Stimulated activated naive B cell treated with anti-CD40 and anti-IgM and Interleukin-4, amounts not matched to agents 10 μg/mL and 1 μg/mL and 100 μg/mL, for 72 hours (primary cell): ENCODE results near the gene AUH.

Source experiments
- ATAC-seq, 2 donors: fragments of 150-1000 bp; cut with Tn5 transposase; replicated peaks; 2 replicates each; pipeline ENCODE4 v1.10.0; 2021; ENCODE audit warnings: moderate library complexity in 1 of 2
- DNase-seq: peaks from one replicate; pipeline ENCODE4 v3.0.0; 2021
- H3K27ac Mint-ChIP-seq: one replicate; pipeline ENCODE4 v1.8.0; 2022; ENCODE audit warnings: mild to moderate bottlenecking, mixed read lengths
- H3K27me3 Mint-ChIP-seq, 2 donors: one replicate each; pipeline ENCODE4 v1.8.0; 2022; ENCODE audit warnings: mixed read lengths in 2 of 2
- H3K36me3 Mint-ChIP-seq, 2 donors: one replicate each; pipeline ENCODE4 v1.8.0; 2022; ENCODE audit warnings: mixed read lengths in 2 of 2, mild to moderate bottlenecking in 1 of 2
- H3K4me1 Mint-ChIP-seq, 2 donors: one replicate each; pipeline ENCODE4 v1.8.0; 2022; ENCODE audit warnings: mixed read lengths in 2 of 2, mild to moderate bottlenecking in 1 of 2
- H3K4me3 Mint-ChIP-seq, 2 donors: one replicate each; pipeline ENCODE4 v1.8.0; 2022; ENCODE audit warnings: mild to moderate bottlenecking in 2 of 2, mixed read lengths in 2 of 2, moderate library complexity in 1 of 2
- H3K9me3 Mint-ChIP-seq, 2 donors: one replicate each; pipeline ENCODE4 v1.8.0; 2022; ENCODE audit warnings: mixed read lengths in 2 of 2, mild to moderate bottlenecking in 1 of 2

Gene AUH

DNA sequence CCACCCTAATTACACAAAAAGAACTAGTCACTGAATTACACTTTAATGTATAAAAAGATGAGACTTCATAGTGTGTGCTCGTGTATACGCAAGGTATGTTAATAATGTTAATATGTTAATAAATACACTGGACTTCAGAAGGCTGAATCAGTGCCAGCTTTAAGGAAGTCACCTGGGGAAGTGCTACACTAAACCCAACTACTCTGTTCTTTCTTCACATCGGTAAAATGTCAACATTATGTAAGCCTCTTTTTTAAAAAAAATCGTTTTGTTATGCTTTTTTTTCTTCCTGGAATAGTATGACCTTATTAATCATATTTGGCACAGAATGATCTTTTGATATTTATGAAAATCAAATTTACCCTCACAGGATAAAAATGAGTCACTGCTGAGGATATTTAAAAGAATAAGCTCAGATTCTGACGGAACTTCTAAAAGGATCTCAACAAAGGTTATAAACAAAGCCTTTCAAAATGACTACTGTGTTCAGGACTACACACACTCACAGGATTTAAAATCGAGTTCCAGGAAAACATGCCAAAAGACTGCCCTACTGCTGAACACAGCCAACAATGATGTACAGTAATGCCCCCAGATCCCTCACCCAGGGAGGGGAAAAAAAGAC, 75.9 kb downstream of the AUH start:
- DNase-seq (no peak), ATAC-seq (no peak)
- no peak overlapping the region for H3K4me3 Mint-ChIP-seq
- H3K27ac Mint-ChIP-seq: peak overlapping the region; percentile 27
- H3K4me1 Mint-ChIP-seq: peaks cover 4 to 37% of the 10 kb centered on the region in 2 donors
- no peaks in the 10 kb centered on the region for H3K9me3 Mint-ChIP-seq
- H3K36me3 Mint-ChIP-seq: peaks cover 66 to 75% of the 10 kb centered on the region in 2 donors
- H3K27me3 Mint-ChIP-seq: no peaks in the 10 kb centered on the region

DNA sequence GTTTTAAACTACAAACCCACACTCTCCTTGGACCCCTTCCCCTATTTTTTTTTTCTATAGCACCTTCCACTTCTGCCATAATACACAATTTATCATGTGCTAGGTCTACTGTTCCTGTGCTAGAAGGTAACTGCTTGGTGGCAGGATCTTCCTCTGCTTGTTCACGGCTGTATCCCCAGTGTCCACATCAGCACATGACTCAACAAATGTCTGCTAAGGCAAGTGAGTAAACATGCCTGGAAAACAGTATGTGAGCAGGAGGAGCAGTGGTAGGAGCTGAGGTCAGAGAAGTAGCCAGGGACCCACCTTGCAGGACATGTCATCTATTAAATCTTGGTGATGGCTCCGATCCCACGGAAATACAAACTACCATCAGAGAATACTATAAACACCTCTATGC, 79.4 kb downstream of the AUH start:
- Mint-ChIP-seq H3K36me3 (peaks cover 68 to 71% of the 10 kb centered on the region in 2 donors), H3K27ac (peak overlapping the region; percentile 14), H3K4me3 (no peak overlapping the region), H3K27me3 (no peaks in the 10 kb centered on the region), H3K9me3 (no peaks in the 10 kb centered on the region), H3K4me1 (peaks cover 0 to 26% of the 10 kb centered on the region in 2 donors)
- ATAC-seq (no peak), DNase-seq (no peak)

GRCh38 chr9:91279296-91280204, 82.2 kb downstream of the AUH start:
- no peak for ATAC-seq
- DNase-seq: no peak
- no peak overlapping the region for H3K4me3 Mint-ChIP-seq
- peaks cover 7 to 31% of the 10 kb centered on the region in 2 donors for H3K4me1 Mint-ChIP-seq
- peaks cover 54 to 65% of the 10 kb centered on the region in 2 donors for H3K36me3 Mint-ChIP-seq
- no peaks in the 10 kb centered on the region for H3K9me3 Mint-ChIP-seq
- no peaks in the 10 kb centered on the region for H3K27me3 Mint-ChIP-seq
- H3K27ac Mint-ChIP-seq: peak overlapping the region; percentile 74

- ATAC-seq (no peak), DNase-seq (no peak)
- Mint-ChIP-seq H3K27me3 (no peaks in the 10 kb centered on the region), H3K36me3 (peaks cover 37 to 47% of the 10 kb centered on the region in 2 donors), H3K4me3 (no peak overlapping the region), H3K4me1 (peaks cover 7 to 36% of the 10 kb centered on the region in 2 donors), H3K9me3 (no peaks in the 10 kb centered on the region), H3K27ac (no peak overlapping the region)
These were observed 85.2 kb downstream of the AUH start for GRCh38 chr9:91276513-91276912.

DNA sequence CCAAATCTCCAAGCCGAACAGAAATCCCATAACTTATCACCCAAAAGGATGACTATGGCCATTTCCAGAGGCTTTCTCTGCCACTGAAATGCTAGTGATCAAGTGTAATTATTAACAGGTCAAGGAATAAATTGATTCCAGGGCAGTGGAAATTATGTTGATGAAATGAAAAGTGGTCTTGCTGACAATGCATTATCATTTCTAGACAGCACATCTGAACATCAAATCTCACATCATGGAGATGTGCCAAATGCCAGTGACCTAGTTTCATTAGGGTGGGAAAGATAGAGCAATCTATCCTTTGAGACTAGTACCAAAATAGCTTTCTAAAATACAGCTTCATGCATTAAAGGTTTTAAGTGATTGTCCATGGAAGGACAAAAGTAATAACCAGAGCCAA, 86.1 kb downstream of the AUH start:
- Mint-ChIP-seq H3K9me3 (no peaks in the 10 kb centered on the region), H3K27me3 (no peaks in the 10 kb centered on the region), H3K4me1 (peaks cover 7 to 30% of the 10 kb centered on the region in 2 donors), H3K27ac (no peak overlapping the region), H3K36me3 (peaks cover 28 to 39% of the 10 kb centered on the region in 2 donors), H3K4me3 (no peak overlapping the region)
- DNase-seq (no peak), ATAC-seq (no peak)

GRCh38 chr9:91274949-91275492, 86.7 kb downstream of the AUH start:
- H3K27ac Mint-ChIP-seq: peak overlapping the region; percentile 37
- no peaks in the 10 kb centered on the region for H3K9me3 Mint-ChIP-seq
- H3K4me3 Mint-ChIP-seq: no peak overlapping the region
- peaks cover 26 to 38% of the 10 kb centered on the region in 2 donors for H3K36me3 Mint-ChIP-seq
- H3K27me3 Mint-ChIP-seq: no peaks in the 10 kb centered on the region
- ATAC-seq (no peak), DNase-seq (no peak)
- peaks cover 7 to 30% of the 10 kb centered on the region in 2 donors for H3K4me1 Mint-ChIP-seq

DNA sequence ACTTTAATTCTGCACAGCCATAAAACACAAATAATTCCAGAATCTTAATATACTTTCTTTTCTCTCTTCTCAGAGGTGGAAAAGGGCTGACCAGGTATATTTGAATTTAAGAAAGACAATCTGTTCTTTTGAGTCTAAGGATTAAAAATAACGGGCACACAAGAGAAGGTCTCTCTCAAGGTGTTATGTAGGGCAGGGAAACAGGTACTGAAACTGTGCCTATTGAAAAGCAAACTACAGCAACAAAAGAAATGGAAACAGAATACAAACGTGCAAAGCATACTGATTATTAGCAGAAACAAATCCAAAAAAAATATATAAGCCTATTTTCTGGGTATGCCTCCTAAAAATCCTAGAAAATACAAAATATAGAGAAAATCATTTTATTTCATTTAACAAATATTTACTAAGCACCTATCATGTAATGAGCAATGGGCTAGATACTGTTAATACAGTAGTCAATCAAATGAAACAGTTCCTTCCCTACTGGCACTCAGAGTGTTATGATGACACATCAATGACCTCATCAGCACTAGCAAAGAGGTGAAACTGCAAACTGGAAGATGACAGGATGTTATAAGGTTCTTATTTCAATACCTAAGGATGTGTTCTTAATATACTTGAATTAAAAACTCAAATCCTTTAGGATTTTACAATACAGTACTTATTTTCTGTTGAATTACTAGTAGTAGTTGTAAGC, 87.7 kb downstream of the AUH start:
- Mint-ChIP-seq H3K4me1 (peaks cover 7 to 30% of the 10 kb centered on the region in 2 donors), H3K36me3 (peaks cover 21 to 34% of the 10 kb centered on the region in 2 donors), H3K4me3 (no peak overlapping the region), H3K27me3 (no peaks in the 10 kb centered on the region), H3K27ac (no peak overlapping the region), H3K9me3 (no peaks in the 10 kb centered on the region)
- peak; percentile 78 to 88 for ATAC-seq
- no peak for DNase-seq

- Mint-ChIP-seq H3K27me3 (no peaks in the 10 kb centered on the region), H3K9me3 (no peaks in the 10 kb centered on the region), H3K36me3 (peaks cover 14 to 31% of the 10 kb centered on the region in 2 donors), H3K27ac (no peak overlapping the region), H3K4me1 (peaks cover 10 to 25% of the 10 kb centered on the region in 2 donors), H3K4me3 (no peak overlapping the region)
- DNase-seq (no peak), ATAC-seq (no peak)
These were observed 90.6 kb downstream of the AUH start for GRCh38 chr9:91271156-91271555.

DNA sequence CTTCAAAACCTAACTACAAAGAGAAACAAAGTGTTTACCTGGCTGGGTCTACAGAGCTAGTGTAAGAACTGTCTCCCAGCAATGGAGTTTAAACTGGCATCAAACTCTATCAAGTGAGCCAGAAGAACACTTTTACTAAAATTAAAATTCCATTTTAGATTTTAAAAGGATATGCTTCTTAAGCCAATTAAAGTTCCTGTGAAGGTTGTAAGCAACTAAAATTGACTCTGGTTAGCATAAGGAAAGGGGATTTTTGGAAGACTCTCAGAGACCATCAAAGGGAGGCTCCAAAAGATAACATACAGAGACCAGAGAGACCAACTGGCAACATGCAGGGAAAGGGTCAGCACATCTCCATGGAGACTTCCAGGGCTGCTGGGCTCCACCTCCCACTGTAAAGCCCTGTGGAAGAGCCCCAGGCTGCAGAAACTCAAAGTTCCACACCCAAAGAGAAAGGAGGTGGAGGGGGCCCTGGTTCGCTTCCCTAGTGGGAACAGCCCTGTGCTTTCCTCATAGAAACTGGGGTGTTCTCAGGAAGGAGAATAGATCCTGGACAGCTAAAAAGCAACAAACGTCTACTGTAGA, 91.7 kb downstream of the AUH start:
- DNase-seq (no peak), ATAC-seq (no peak)
- Mint-ChIP-seq H3K4me1 (peaks cover 7 to 21% of the 10 kb centered on the region in 2 donors), H3K27me3 (no peaks in the 10 kb centered on the region), H3K4me3 (no peak overlapping the region), H3K36me3 (peaks cover 23 to 29% of the 10 kb centered on the region in 2 donors), H3K27ac (no peak overlapping the region), H3K9me3 (peaks cover 3% of the 10 kb centered on the region in 2 donors)

- ATAC-seq: no peak
- H3K9me3 Mint-ChIP-seq: peaks cover 3 to 5% of the 10 kb centered on the region in 2 donors
- H3K36me3 Mint-ChIP-seq: peaks cover 31 to 43% of the 10 kb centered on the region in 2 donors
- no peak for DNase-seq
- H3K27me3 Mint-ChIP-seq: no peaks in the 10 kb centered on the region
- H3K4me1 Mint-ChIP-seq: peaks cover 12 to 29% of the 10 kb centered on the region in 2 donors
- no peak overlapping the region for H3K27ac Mint-ChIP-seq
- H3K4me3 Mint-ChIP-seq: no peak overlapping the region
These were observed 95.3 kb downstream of the AUH start for GRCh38 chr9:91266448-91266847.

DNA sequence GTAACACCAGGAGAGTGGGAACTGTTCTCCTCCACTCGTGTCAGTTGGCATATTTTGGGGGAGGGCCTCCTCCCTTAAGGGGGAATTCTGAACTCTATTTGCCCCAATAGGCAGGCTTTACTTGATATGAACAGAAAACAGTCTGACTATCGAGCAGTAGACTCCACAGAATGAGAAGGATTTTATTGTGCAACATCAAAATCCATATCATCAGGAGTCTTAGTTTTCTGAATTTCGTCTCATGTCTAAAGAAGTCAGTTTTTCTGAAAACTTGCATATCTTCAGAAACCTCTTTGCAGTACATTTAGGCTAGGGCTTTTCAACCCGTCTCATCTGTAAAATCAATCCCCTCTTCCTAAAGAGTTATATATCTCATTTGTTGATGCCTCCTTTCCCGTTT, 96.2 kb downstream of the AUH start:
- Mint-ChIP-seq H3K36me3 (peaks cover 40 to 52% of the 10 kb centered on the region in 2 donors), H3K4me3 (no peak overlapping the region), H3K27me3 (no peaks in the 10 kb centered on the region), H3K9me3 (peaks cover 3 to 5% of the 10 kb centered on the region in 2 donors), H3K4me1 (peaks cover 13 to 38% of the 10 kb centered on the region in 2 donors), H3K27ac (peak overlapping the region; percentile 59)
- ATAC-seq: no peak
- no peak for DNase-seq

GRCh38 chr9:91261417-91261816, 100.3 kb downstream of the AUH start:
- H3K36me3 Mint-ChIP-seq: peaks cover 52 to 69% of the 10 kb centered on the region in 2 donors
- H3K27ac Mint-ChIP-seq: peak overlapping the region; percentile 73
- peak overlapping the region in 1 of 2 donors; percentile 47 for H3K4me3 Mint-ChIP-seq

GRCh38 chr9:91259162-91259561, 102.6 kb downstream of the AUH start:
- Mint-ChIP-seq H3K36me3 (peaks cover 42 to 65% of the 10 kb centered on the region in 2 donors), H3K27ac (no peak overlapping the region), H3K4me3 (no peak overlapping the region), H3K9me3 (no peaks in the 10 kb centered on the region), H3K27me3 (no peaks in the 10 kb centered on the region), H3K4me1 (peaks cover 26 to 56% of the 10 kb centered on the region in 2 donors)
- DNase-seq (no peak), ATAC-seq (no peak)

More at GRCh38 chr9:91261417-91261816, 100.3 kb downstream of the AUH start:
- Mint-ChIP-seq H3K9me3 (peaks cover 3 to 5% of the 10 kb centered on the region in 2 donors), H3K4me1 (peaks cover 24 to 62% of the 10 kb centered on the region in 2 donors), H3K27me3 (no peaks in the 10 kb centered on the region)
- ATAC-seq (peak; percentile 36 to 58), DNase-seq (no peak)
